Panc1 (cell line): ENCODE results near the gene LMAN1L.

Experiments
- POLR2AphosphoS5 ChIP-seq: IDR thresholded peaks from 2 replicates; pipeline ENCODE4 v1.6.1; 2012; ENCODE audit warnings: mild to moderate bottlenecking, low read depth, low read length, moderate library complexity
- SIN3A ChIP-seq: IDR thresholded peaks from 2 replicates; pipeline ENCODE4 v1.6.1; 2012; ENCODE audit warnings: low read depth, mild to moderate bottlenecking, low read length, moderate library complexity, borderline replicate concordance; ENCODE audit not compliant: insufficient read depth
- TF ChIP-seq, protein P1 (sequence below): fragments of 450-650 bp; IDR thresholded peaks from 2 replicates; pipeline ENCODE4 v1.5.1; 2017; ENCODE audit warnings: mild to moderate bottlenecking
- TF ChIP-seq, protein P2 (sequence below), 2 experiments: IDR thresholded peaks; 2 replicates each; pipeline ENCODE4 v1.6.1; 2011 to 2012; ENCODE audit warnings: low read depth in 2 of 2, control low read depth in 1 of 2, low read length in 1 of 2, mild to moderate bottlenecking in 1 of 2, moderate library complexity in 1 of 2; ENCODE audit not compliant: insufficient read depth in 1 of 2

DNA sequence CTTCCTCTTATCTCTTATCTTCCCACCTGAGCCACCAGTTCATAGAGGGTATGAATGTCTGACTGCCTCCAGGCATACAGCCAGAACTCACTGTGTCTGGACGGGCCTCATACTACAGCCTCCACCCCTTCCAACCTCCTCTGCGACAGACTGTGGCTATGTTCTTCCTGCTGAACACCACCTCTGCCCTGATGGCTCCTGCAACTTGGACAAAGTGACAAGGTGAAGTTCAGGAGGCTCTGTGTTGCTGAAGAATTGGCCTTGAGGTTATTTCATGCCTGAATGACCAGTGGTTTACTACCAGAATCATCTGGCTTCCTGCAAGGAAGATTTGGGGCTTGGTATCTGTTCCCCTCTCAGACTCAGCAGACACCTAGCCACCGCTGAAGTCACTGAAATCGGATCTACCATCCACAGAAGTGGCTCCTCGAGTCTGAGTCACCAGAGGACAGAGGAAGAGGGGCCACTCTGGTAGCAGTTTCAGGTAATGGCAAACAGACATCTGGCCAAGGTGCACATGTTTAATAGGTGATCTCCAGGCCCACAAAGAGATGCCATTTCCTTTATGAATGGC, 44.5 kb downstream of the LMAN1L start:
- TF ChIP-seq, protein P1, sequence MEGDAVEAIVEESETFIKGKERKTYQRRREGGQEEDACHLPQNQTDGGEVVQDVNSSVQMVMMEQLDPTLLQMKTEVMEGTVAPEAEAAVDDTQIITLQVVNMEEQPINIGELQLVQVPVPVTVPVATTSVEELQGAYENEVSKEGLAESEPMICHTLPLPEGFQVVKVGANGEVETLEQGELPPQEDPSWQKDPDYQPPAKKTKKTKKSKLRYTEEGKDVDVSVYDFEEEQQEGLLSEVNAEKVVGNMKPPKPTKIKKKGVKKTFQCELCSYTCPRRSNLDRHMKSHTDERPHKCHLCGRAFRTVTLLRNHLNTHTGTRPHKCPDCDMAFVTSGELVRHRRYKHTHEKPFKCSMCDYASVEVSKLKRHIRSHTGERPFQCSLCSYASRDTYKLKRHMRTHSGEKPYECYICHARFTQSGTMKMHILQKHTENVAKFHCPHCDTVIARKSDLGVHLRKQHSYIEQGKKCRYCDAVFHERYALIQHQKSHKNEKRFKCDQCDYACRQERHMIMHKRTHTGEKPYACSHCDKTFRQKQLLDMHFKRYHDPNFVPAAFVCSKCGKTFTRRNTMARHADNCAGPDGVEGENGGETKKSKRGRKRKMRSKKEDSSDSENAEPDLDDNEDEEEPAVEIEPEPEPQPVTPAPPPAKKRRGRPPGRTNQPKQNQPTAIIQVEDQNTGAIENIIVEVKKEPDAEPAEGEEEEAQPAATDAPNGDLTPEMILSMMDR, result no peak
- TF ChIP-seq POLR2AphosphoS5, result no peak
- TF ChIP-seq, protein P2, sequence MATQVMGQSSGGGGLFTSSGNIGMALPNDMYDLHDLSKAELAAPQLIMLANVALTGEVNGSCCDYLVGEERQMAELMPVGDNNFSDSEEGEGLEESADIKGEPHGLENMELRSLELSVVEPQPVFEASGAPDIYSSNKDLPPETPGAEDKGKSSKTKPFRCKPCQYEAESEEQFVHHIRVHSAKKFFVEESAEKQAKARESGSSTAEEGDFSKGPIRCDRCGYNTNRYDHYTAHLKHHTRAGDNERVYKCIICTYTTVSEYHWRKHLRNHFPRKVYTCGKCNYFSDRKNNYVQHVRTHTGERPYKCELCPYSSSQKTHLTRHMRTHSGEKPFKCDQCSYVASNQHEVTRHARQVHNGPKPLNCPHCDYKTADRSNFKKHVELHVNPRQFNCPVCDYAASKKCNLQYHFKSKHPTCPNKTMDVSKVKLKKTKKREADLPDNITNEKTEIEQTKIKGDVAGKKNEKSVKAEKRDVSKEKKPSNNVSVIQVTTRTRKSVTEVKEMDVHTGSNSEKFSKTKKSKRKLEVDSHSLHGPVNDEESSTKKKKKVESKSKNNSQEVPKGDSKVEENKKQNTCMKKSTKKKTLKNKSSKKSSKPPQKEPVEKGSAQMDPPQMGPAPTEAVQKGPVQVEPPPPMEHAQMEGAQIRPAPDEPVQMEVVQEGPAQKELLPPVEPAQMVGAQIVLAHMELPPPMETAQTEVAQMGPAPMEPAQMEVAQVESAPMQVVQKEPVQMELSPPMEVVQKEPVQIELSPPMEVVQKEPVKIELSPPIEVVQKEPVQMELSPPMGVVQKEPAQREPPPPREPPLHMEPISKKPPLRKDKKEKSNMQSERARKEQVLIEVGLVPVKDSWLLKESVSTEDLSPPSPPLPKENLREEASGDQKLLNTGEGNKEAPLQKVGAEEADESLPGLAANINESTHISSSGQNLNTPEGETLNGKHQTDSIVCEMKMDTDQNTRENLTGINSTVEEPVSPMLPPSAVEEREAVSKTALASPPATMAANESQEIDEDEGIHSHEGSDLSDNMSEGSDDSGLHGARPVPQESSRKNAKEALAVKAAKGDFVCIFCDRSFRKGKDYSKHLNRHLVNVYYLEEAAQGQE (IDR thresholded peaks at IDR 0.05; ENCODE audit: insufficient read depth in 1 of 2, low read depth in 2 of 2, low read length in 1 of 2), result no peak
- TF ChIP-seq SIN3A, result no peak
